NCI-H187 treated with DMSO at 0.1 percent for 48 hours (cell line): ENCODE measurements around the gene CDCP1.

Experiments
- DNase-seq: peaks from one replicate; lab custom pipeline; 2025; lab: John Stamatoyannopoulos, UW

Gene CDCP1

DNA sequence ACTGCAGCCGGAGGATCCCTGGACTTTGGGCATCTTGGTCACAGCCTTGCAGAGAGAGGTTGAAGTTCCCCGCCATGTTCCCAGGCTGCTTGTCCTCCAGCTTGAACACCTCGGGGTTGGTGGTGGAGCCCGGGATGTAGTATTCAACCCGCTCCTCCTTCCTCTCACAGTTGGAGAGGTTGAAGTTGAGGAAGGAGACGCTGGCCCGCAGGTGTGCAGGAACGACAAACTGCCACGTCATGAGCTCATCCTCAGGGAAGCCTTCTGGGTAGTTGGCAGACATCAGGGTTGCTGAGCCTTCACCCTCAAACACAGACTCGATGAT lies 35.7 kb downstream of the CDCP1 start:
- no peak for DNase-seq

DNA sequence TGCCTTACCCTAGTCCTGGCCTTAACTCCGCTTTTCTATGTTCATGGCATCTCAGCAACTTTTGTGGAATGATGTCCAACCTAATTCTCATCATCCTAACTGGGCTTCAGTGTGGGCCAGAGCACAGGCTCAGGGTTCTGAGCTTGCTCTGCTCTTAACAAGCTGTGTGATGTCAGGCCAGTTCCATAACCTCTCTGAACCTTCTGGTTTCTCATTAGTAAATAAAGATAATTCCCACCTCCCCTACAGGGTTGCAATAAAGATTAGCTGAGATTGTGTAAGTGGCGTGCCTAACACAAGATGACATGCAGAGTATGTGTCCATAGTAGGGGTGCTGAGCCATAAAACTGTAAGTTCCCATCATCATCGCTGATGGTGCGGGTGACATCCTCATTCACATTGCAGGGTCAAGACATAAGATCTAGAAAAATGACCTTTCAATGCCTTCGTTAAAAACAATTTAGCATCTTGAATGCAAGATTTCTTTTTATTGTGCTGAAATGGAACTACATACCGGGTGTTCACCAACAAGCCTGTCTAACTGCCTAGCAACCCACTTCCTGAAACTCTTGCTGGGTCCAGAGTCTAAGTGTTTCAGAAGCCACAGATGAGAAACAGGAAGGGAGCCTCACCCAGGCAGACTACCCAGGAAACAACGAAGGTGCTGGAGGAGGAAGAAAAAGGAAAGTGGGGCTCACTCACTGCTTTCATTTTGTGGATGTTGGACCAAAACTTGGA lies 36.2 kb downstream of the CDCP1 start:
- no peak for DNase-seq

GRCh38 chr3:45106874-45107273 lies 39.3 kb downstream of the CDCP1 start:
- DNase-seq = no peak

GRCh38 chr3:45105855-45106671 lies 40.1 kb downstream of the CDCP1 start:
- DNase-seq = no peak

DNA sequence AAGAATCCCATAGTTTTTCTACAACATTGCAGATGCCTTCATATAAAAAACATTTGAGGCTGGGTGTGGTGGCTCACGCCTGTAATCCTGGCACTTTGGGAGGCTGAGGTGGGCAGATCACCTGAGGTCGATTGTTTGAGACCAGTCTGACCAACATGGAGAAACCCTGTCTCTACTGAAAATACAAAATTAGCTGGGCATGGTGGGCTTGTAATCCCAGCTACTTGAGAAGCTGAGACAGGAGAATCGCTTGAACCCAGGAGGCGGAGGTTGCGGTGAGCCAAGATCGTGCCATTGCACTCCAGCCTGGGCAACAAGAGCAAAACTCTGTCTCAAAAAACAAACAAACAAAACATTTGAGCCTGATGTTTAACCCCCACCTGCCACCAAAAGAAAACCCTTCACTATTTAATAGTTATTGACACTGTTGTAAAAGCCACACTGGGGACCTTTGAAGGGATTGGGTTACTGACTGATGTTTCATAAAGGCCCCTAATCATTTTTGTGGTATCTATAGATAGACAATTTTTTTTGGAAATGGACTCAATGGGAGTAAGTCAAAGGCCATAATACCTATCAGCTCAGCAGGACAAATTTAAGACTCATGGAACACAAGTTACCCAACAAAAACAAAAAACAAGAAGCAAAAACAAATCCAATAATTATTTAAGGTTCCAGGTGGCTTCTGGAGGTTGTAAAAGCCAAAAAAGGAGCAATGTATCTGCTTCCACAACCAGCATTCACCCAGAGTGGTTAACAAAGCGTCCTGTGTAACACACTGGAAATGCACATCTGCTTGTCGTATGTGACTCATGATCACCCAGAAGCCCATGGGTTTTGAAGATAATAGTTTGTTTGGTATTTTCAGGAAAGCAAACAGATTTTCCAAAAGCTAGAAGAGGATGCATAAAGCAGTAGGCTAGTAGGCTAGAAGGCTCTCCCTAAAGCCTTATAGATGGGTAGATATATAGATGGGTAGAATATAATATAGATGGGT lies 41.2 kb downstream of the CDCP1 start:
- DNase-seq = no peak

DNA sequence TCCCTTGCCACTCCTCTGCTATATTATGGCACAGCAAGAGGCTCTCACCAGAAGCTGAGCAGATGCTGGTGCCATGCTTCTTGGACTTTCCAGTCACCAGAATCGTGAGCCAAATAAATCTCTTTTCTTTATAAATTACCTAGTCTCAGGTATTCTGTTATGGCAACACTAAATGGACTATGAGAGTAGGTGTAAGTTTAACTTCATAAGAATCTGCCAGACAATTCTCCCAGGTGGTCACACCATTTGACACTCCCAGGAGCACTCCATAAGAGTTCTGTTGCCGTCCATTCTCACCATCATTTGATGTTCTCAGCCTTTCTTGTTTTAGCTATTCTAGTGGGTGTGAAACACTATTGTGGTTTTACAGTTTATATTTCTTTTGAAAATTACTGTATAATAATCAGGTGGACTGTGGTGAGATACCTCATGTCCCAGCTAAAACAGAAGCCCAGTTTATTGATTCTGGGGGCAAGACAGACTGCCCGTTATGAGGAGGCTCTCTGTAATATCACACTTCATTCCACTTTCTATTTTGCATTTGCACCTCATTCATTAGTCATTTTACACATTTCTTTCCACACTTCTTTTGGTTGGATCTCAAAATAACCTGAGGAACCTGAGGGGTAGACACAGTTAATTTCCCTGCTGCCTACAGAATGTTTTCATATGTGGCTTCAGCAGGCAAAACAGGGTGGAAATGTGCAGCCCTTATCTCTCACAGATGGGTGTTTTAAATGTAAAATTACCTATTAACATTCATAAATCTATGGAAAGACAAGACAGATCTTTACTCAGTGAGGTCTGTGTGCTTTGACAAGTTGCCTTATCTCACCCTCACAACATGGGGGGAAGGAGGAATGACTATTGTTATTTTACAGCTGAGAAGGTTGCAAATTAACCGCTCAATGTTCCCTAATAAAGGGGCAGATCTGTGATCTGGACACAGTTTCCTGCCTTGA lies 42.1 kb downstream of the CDCP1 start:
- no peak for DNase-seq

DNA sequence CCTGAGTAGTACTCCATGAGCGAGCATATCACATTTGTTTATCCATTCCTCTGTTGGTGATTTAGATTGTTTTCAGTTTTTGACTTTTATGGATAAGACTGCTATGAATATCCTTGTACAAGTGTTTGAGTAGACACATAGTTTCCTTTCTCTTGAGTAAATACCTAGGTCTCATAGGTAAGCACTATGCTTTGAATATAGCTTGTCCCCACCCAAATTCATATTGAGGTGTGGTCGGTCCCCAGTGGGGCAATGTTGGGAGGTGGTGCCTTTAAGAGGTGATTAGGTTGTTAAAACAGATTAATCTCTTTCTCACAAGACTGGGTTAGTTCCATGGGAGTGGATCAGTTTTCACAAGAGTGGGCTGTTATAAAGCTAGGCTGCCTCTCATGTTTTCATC lies 42.8 kb downstream of the CDCP1 start:
- DNase-seq = no peak

GRCh38 chr3:45100981-45101407 lies 45.2 kb downstream of the CDCP1 start:
- DNase-seq = no peak

DNA sequence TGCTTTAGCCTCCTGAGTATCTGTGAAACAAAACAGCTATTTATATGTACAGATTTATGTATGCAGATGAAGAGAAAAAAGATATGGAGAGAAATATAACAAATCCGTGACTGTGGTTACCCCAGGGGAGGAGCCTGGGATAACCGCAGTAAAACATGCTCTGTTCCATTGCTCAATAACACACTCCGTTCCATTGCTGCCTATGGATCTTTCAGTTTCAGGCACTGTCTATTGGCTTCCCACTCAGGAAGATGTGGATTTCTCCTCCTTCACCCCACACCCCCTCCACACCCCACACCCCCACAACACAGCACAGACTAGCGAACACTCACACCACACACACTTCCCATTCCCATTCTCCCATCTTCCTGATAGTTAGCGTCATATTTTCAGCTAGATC lies 47.9 kb downstream of the CDCP1 start:
- DNase-seq = no peak

GRCh38 chr3:45097296-45097883 lies 48.8 kb downstream of the CDCP1 start:
- DNase-seq = no peak

DNA sequence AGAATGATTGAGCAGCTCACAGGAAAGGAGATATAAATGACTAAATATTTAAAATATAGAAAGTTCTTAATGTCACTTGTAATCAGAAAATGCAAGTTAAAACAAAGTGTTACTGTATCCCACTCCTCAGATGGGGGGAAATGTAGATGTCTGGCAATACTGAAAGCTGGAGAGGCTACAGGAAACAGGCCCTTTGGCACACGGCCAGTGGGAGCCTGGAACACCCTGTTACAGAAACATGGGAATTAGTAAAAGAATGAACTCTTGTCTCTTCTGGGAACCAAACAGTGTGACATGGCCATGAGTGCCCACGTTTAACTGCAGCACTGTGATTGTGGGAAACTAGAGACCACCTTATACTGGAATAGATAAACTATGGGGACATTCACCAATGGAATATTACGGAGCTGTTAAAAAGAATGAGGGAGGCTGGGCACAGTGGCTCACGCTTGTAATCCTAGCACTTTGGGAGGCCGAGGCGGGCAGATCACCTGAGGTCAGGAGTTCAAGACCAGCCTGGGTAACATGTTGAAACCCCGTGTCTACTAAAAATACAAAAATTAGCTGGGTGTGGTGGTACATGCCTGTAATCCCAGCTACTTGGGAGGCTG lies 50.2 kb downstream of the CDCP1 start:
- no peak for DNase-seq

DNA sequence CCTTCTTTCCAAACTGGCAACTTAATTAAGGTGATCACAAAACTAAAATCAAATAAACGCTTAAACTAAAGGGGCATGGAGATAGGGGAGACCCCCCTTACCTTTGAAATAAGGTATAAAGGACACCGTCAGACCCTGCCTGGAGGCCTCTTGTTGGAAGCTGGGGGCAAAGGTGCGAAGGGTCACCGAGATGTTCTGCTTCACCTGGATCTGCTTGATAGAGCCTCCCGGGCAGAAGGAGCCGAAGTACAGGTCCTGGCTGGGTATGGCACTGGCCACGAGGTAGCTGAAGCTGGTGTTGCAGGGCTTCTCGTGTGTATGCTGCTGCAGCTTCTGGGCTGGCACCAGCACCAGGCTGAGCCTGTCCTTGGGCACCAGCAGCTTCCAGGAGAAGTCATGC lies 53.0 kb downstream of the CDCP1 start:
- DNase-seq = no peak

- no peak for DNase-seq
Measured at GRCh38 chr3:45092132-45093031, 53.8 kb downstream of the CDCP1 start.

- no peak for DNase-seq
Measured at GRCh38 chr3:45090855-45091254, 55.3 kb downstream of the CDCP1 start.

DNA sequence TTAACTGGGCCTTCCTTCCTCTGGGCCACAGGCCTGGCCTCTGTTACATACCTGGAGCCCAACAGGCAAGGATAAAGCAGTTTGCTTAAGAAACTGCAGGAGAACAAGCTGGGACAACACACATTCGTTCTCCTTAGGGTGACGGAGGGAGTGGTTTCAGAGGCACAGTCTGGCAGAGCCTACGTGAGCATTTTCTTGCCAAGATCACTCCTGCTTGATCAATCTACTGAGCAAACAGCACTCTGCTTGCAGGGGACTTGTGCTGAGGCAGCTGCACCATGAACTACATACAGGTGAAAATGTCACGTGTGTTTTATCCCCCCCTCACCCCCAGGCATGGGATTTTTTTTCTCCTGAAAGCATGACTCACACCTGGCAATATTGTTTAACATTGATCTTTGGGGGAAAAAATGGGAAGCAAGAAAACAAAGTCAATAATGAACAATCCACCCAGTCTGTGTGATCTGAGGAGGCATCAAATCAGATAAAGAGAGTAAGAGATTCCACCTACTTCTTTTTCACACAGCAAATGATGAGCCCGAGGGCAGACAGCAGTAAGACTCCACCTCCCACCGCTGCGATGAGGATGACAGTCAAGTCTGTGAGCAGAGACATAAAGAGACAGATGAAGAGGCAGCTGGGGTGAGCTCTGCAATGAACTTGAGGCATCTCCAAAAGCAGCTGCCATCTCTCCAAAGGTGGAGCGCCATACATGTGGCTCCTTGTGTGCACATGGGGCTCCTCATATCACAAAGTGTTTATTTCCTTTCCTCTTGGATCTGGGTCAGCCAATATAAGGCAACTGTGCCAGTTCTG lies 57.4 kb downstream of the CDCP1 start:
- no peak for DNase-seq

DNA sequence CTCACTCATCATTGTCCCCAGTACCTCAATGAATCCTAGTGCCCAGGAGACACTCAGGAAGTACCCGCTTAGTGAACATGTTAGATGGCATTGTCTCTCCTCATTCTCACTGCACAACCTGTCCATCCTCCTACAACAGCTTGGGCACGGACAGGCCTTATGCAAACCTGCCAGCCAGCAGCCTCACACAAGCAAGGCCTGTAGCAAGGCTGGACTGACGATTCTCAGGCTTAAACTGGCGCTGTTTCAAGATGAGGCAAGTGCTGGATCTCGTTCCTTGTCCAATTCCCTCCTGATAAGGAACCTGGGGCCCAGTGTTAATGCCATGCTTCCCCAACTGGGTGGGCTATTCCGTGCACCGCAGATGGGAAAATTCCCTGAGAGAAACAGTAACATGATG lies 59.0 kb downstream of the CDCP1 start:
- no peak for DNase-seq

DNA sequence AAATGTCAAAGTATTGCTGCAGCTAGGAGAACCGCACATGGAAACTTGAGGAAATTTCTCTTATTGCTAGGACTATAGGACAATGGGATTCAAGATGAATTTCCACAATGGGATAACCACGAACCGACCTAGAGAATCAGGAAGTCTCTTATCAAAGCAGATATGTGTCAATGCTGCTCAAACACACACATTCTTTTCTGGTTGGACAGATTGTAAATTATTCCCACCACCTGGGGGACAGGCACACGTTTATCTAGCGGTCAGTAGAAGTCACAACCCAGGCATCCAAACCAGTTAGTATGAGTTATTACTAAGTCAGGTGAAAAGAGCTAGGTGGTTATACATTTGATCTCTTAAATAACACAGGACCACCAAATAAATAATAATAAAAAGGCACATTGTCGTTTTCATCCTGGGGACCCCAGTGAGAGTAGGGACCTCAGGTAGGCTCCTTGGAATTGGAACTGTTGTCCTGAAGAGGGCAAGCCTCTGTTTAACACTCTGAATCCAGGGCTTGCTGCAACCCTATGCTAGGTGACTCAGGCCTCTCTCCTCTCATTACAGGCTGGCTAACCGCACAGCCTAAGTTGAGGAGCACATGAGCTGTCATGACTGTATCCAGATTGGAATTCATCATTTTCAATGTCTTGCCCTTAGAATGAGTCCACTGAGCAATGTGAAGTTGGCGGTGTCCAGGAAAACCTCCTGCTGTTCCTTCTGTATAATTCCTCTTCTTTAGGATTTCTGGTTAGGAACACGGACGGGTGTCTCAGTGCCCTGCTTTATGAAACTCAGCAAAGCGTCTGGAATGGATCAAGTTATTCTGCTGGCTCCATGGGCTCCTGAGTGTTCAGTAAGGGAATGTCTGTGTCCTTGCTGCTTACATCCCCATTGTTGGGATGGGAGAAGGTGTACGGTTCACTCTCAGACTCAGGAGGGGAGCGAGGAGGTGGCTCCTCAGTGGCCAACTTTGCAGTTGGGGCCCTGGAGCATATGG lies 61.1 kb downstream of the CDCP1 start:
- no peak for DNase-seq
